GM19395 (cell line): Measurements from ENCODE around the gene RPS18.
A peak's percentile ranks its signal among the peaks of the same experiment; 100 is the strongest.
"Not testable (repeated sequence)": the region's sequence is repeated elsewhere in the genome, so short reads cannot be mapped to it uniquely, and the experiment has no call there.

Experiments
- ATAC-seq: cut with Tn5 transposase; IDR thresholded peaks from one replicate; pipeline ENCODE4 v1.9.1; 2021; ENCODE audit warnings: mild to moderate bottlenecking, moderate library complexity; ENCODE audit not compliant: unreplicated experiment

Gene RPS18

GRCh38 chr6:33271468-33272274, at the start of gene RPS18, which contains the start of gene VPS52:
Gene RPS18, plus strand, starts transcription at chr6:33272075. Its CDS starts 45 bp downstream, at chr6:33272120.
Gene VPS52, minus strand, starts transcription at chr6:33271876. Its CDS starts 201 bp downstream, at chr6:33271675.
- peak; percentile 83 for ATAC-seq

DNA sequence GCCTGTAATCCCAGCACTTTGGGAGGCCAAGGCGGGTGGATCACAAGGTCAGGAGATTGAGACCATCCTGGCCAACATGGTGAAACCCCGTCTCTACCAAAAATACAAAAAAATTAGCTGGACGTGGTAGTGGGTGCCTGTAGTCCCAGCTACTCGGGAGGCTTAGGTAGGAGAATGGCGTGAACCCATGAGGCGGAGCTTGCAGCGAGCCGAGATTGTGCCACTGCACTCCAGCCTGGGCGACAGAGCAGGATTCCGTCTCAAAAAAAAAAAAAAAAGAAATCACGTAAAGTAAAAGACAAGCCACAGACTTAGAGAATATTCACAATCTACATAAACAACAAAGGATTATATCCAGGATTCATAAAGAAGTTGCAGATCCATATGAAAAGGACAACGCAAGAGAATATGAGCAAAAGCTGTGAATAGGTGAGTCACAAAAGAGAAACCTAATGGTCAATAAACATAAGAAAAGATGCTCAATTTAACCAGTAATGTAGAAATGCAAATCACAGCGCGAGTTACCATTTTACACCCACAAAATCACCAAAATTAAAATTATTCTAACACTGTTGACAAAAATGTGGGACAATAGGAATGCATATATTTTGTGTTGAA, 45.3 kb upstream of the RPS18 start:
- ATAC-seq: not testable (repeated sequence)

DNA sequence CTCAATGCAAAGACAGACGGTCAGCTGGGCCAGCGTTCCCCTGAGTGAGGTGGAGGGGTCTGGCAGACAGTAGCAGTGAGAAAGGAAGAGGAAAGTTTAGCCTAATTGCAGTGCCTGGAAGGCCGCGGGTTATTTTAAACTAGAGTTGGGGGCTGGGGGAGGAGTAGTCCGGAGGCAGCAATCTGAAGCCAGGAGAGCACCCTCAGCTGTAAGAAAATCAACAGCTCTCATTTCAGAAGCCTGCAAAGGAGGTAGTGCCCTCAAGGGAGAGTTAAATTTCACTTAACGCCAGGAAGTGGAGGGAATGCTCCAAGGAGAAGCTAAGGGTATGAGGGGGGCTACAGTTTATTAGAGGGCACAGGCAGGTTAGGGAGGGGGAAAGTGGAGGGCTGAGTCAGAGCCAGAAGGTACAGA, 36.6 kb upstream of the RPS18 start:
- ATAC-seq: no peak

GRCh38 chr6:33236328-33236727, 35.5 kb upstream of the RPS18 start:
- ATAC-seq: no peak

DNA sequence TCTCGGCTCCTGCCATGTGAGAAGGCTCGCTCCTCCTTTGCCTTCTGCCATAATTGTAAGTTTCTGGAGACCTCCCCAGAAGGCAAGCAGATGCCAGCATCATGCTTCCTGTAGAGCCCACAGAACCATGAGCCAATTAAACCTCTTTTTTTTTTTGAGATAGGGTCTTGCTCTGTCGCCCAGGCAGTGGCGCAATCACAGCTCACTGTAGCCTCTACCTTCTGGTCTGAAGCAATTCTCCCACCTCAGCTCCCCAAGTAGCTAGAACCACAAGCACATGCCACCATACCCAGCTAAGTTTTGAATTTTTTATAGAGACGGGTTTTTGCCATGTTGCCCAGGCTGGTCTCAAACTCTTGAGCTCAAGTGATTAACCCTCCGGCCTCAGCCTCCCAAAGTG, 35.0 kb upstream of the RPS18 start:
- ATAC-seq: no peak

DNA sequence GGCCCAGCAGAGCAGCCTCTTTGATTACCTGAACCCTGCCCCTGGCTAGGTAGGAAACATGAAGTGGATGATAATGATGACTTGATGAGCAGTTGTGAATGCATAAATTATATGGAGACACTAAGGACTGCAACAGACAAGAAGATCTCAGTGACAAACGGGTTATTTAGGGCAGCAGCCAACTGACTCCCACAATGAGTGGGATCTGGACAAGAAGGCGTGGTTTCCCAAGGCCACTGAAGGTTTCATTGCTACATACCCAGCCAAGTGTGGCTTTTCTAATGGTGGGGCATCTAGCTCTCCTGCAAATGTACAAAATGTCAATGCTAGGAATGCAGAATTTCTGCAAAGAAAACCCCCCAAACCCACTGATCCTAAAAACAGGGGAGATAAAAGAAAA, 34.1 kb upstream of the RPS18 start:
- no peak for ATAC-seq

DNA sequence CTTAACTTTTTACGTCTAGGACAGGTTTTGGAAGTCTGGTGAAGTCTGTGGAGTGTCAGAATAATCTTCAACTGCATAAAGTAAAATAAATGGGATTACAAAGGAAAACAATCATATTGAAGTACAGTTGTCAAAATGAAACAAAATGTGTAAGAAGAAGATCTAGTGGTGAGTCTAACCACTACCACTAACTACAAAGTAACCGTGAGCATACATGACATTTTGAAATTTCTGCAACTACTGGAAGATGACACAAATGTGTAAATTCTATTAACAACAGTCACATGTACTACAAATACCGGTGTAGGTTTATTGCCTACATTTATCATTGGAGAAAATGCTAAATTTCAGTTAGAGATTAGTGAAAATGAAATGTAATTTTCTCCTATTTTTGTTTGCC, 29.9 kb upstream of the RPS18 start:
- no peak for ATAC-seq

- ATAC-seq: no peak
Measured at GRCh38 chr6:33243476-33243875, 28.4 kb upstream of the RPS18 start.

DNA sequence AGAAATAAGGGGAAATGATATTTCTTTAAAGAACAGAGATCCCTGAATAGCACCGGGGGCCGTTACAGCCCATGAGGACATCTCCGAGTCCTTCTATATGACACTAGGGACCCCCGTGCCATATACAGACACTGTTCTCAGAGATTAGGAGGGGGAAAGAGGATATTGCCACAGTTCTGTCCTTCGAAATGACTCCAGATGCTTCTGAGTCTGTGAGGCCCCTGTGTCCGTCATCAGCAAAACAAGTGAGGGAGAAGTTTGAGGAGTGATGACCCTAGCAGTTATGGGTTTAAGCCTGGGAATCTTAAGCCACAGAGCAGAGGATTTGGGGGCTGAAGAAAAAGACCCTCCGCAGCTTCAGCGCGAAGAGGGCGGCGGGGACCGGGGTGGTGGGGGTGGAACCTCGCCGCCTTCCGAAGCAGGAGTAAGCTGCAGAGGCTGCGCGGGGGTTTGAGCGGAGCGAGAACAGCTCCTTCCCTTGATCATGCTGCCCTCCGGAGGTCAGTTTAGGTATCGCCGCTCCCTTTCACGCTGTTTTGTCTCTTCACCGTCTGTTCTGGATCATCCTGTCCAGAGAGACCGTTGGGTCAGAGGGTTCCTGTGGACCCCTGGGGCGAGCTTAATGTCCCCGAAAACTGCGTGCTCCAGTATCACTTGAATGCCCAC, 23.8 kb upstream of the RPS18 start:
- ATAC-seq: peak; percentile 49

GRCh38 chr6:33248643-33248931, 23.3 kb upstream of the RPS18 start:
- peak; percentile 11 for ATAC-seq

GRCh38 chr6:33248932-33249731, 22.7 kb upstream of the RPS18 start:
- ATAC-seq: peak; percentile 88

DNA sequence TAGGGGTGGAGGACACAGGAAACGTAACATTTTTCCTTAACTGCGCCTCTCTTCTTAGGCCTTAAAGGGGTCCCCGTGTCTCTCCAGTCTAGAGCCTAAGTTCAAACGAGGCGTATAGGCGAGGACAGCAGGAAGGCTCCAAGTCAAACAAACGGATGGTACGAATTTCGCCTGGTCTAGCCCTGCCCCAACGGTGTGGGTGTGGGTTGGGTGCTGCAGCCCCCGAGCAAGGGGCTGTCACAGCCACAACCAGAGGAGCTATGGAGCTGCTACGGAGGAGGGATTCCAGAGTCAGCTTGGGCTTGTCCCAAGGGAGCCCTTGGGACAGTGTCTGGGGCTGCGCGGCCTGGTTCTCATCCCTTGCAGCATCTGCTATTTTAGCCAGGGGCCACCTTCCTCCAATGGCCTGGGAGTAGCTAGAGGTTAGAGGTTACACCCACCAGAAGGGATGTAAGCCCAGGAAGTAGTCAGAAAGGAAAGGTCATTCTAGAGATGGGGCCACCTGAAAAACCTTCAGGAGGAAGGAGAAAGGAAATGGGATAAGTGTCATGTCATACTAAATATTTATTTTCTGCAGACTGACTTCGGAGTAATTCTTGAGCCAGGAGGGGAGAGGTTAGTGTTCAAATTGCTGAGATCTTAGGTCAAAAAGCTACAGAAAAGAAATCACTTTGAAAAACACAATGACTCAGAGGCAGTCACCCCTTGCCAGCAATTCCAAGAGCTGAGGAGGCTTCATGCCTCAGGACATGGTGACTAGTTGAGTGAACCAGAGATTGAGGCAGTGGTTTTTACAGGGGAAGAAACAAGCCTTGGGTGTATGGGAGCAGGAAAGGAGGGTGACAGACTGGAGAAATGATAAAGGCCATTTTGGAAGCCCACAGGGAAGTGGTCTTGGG, 21.9 kb upstream of the RPS18 start:
- ATAC-seq: no peak

GRCh38 chr6:33250731-33251130, 21.1 kb upstream of the RPS18 start:
- ATAC-seq: no peak

- no peak for ATAC-seq
Measured at GRCh38 chr6:33251395-33252012, 20.4 kb upstream of the RPS18 start.

DNA sequence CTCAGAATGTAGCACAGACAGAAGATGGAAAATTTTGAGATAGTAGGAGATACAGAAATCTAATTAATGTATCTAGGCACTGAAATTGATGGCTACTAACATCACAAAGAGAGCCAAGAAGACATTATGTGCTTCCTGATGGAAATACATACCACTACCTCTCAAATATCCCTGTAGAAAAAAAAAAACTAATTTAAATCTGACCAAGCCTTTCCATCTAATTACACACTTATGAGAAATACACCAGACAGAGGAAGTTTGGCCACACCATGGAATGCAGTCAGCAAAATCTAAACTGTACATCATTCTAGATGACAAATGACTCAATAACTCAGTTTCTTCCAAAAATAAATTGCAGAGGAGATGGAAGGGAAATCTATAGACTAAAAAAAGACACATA, 19.1 kb upstream of the RPS18 start:
- ATAC-seq: no peak

GRCh38 chr6:33254591-33254990, 17.3 kb upstream of the RPS18 start:
- no peak for ATAC-seq

GRCh38 chr6:33259032-33259431, 12.8 kb upstream of the RPS18 start:
- no peak for ATAC-seq

- not testable (repeated sequence) for ATAC-seq
Measured at GRCh38 chr6:33262490-33262889, 9.4 kb upstream of the RPS18 start.

- no peak for ATAC-seq
Measured at GRCh38 chr6:33264015-33264414, 7.9 kb upstream of the RPS18 start.

DNA sequence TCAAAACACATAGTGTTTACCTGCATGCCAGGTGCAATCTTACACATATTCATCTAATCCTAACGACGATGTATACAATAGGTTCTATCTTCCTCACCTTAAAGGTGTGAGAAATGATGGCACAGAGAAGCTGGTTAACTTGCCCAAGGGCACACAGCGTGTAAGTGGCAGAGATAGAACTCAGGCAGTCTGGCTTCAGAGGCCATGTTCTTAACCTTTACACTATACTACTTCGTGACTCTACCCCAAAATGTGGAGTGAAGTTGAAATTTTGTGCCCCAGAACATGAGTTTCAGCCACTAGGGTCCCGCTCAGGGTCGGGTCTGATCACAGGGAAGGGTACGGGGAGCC, 783 bp upstream of the RPS18 start:
- peak; percentile 4 for ATAC-seq
